Activated CD8-positive, alpha-beta memory T cell treated with anti-CD3 and anti-CD28 coated beads, Interleukin-2, amount 50 U/mL, for 4 hours (primary cell): ENCODE results near the gene DNAH10.
"Not testable (repeated sequence)": the region's sequence is repeated elsewhere in the genome, so short reads cannot be mapped to it uniquely, and the experiment has no call there.

Source experiments
- DNase-seq: peaks from one replicate; pipeline ENCODE4 v3.0.0-alpha.2; 2020

DNAH10 gene

DNA sequence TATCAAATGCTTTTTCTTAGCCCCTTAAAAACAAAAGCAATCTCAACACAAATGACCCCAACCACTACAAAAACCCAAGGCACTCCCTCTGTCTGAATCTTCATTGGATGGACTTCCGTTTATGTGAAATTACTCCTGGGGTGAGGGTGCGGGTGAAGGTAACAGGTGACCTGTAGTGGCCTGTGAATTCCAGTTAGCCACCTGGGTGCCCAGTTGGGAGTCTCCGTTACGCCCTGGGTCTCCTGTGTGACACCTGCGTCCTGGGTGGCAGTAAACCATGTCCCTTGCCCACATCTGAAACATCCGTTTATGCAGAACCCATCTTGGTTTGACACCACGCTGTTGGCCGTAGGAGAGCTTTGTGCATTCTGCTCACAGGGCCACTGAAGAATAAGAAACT, 148.0 kb downstream of the DNAH10 start:
- DNase-seq, result no peak

DNA sequence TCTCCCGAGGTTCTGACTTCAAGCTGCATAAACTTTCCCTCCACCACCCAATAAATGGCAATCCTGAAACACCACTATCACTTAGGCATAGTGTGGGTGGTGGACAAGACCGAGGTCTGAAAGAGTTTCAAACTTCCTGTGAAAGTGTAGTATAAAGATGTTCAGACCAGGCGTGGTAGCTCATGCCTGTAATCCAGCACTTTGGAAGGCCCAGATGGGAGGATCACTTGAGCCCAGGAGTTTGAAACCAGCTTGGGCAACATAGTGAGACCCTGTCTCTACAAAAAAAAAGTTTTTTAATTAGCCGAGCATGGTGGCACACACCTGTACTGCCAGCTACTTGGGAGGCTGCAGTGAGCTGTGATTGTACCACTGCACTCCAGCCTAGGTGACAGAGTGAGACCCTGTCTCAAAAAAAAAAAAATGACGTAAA, 148.7 kb downstream of the DNAH10 start:
- no peak for DNase-seq

DNA sequence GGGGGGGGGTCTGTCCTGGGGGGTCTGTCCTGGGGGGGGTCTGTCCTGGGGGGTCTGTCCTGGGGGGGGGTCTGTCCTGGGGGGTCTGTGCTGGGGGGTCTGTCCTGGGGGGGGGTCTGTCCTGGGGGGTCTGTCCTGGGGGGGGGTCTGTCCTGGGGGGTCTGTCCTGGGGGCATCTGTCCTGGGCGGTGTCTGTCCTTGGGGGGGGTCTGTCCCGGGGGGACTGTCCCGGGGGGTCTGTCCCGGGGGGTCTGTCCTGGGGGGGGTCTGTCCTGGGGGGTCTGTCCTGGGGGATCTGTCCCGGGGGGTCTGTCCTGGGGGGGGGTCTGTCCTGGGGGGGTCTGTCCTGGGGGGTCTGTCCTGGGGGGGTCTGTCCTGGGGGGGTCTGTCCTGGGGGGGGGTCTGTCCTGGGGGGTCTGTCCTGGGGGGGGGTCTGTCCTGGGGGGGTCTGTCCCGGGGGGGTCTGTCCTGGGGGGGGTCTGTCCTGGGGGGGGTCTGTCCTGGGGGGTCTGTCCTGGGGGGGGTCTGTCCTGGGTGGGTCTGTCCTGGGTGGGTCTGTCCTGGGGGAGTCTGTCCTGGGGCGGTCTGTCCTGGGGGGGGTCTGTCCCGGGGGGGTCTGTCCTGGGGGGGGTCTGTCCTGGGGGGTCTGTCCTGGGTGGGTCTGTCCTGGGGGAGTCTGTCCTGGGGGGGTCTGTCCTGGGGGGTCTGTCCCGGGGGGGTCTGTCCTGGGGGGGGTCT, 149.7 kb downstream of the DNAH10 start:
- DNase-seq, result not testable (repeated sequence)

DNA sequence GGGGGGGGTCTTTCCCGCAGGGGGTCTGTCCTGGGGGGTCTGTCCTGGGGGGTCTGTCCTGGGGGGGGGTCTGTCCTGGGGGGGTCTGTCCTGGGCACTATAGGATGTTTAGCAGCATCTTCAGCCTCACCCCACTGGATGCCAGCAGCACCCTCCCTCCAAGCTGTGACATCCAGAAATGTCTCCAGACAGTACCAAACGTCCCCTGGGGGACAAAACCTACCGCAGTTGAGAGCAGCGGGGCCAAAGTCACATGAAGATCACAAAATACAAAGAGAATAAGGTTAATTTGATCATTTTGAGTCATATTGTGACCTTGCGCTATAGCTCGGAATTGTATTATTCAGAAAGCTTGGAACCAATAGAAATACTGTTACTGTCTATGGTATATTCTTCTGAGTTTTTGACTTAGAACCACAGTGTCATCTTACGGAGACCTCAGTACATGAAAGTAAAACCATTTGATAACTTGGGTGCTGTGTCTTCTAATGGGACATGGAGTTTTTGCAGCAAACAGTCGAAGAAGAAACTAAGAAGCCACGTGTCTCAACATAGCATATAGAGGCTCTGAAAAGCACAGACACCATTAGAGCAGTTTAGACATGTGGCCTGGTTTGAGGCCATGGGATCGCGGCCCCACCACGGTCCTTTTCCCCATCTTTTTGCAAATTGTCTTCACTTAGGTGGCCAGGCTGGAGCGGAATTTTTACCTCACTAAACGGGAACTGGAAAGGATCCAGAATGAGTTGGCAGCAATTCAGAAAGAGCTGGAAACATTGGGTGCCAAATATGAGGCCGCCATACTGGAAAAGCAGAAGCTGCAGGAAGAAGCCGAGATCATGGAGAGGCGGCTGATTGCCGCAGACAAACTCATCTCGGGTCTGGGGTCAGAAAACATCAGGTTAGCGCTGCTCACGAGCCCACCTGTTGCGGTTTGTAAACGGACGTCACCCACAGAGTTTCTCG, 150.6 kb downstream of the DNAH10 start:
- DNase-seq, result no peak

DNA sequence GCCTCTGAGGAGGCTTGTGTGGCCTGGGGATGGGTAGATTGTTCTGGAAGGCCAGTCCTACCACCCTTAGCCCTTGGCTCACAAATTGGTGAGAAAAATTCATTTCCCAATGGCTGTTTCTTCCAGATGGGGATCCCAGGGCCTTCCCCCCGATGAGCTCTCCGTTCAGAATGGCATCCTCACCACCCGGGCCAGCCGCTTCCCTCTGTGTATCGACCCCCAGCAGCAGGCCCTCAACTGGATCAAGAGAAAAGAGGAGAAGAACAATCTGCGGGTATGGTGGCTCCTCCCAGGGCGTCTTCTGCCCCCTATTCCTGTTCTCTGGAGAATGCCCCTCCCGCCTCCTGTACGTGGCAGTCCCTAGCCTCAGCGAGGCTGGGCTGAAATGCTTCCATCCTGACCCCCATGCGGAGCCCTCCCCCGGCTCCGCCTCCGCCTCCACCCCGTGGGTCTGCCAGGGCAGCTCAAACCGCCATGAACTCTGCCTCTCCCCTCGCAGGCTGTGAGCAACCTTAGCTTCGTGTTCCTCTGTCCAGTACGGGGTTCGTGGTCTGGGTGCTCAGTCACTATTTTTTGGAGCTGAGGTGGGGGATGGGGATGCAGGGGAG, 152.7 kb downstream of the DNAH10 start:
- no peak for DNase-seq

DNA sequence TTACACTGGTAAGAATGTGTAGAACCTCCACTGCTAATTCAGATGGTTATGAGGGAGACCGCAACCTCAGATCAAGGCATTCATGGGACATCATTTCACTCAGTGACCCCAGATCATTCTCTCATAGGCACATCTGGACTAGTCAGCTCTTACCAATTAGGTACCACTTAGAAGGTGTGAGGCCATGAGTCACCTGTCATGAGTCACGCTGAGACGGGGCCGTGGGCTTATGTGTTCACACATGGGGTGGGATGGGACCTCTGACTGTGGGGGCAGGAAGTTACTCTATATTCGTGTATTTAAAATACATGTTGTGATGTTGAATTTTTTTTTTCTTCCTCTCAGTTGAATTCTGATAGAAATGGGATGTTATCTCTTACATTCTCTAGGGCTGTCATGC, 154.6 kb downstream of the DNAH10 start:
- DNase-seq, result peak; percentile 70

DNA sequence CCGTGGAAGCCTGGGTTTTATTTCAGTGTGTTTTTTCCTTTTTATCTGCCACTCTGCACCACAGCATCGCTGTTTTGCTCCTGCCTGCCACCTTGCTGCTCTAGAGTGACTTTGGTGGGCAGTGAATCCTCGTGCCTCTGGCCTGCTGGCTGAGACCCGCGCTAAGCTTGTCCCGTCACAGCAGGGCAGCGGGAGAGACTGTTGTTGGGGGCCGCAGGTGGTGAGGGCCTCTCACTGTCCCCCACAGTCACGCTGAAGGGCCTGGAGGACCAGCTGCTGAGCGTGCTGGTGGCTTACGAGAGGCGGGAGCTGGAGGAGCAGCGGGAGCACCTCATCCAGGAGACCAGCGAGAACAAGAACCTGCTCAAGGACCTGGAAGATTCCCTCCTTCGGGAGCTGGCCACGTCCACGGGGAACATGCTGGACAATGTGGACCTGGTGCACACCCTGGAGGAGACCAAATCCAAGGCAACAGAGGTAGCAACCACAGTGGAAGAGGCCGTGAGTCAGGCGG, 155.3 kb downstream of the DNAH10 start:
- no peak for DNase-seq

DNA sequence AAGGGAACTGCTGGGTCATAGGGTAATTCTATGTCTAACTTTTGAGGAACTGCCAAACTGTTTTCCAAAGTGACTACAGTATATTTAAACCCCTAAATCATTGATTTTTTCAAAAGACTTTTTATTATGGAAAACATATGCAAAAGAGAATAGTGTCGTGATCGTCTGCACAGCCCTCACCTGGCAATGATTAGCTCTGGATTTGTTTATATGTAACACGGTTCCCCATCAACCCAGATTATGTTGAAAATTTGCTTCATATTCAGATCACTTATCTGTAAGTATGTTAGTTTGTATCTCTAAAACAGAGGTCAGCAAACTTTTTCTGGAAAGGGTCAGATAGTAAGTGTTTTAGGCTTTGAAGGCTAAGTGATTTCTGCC, 157.9 kb downstream of the DNAH10 start:
- no peak for DNase-seq

DNA sequence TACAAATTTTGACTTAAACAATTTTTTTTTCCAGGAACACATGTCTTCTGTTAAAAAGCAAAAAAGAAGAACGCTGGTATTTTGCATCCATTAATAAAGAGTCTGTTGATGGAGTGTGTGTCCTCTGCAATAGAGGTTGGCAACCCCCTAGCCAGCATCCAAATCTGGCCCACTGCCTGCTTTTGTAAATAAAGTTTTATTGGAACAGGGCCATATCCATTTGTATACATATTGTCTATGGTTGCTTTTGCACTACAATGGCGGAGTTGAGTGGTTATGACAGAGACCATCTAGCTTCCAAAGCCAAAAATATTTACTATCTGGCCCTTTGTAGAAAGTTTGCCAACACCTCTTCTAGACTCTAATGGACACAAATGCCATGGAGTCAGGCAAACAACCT, 160.9 kb downstream of the DNAH10 start:
- no peak for DNase-seq

DNA sequence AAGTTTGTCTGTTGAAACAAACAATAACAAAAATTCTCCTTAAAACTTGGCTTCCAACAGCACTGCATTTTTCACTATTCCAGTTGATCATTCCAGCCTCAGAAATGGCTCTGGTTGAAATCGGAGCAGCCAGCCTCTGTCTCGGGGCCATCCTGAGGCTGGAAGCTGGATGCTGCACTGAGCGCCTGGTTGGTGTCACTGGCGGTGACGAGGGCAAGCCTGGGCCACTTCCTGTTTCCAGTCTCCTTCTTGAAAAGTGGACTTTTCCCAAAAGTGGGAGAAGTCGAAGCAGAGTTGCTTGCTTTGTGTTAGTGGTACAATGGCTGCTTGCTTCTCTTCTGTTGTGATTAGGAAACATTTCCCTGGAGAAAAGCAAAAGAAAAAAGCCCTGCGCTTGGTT, 161.8 kb downstream of the DNAH10 start:
- no peak for DNase-seq

DNA sequence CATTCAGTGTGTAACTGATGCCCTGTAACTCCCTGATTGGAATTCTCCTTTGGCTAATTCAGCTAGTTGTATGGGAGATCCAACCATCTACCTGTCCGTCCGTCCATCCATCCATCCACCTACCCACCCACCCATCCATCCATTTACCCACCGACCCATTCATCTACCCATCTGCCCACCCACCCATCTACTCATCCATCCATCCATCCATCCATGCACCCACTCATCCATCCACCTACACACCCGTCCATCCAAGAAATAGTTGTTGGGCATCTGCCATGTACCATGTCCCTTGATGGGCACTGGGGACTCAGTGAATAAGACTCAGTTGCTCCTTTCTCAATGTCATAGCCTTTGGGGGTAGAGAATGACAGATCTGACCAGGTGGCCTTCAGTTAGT, 162.4 kb downstream of the DNAH10 start:
- no peak for DNase-seq

DNA sequence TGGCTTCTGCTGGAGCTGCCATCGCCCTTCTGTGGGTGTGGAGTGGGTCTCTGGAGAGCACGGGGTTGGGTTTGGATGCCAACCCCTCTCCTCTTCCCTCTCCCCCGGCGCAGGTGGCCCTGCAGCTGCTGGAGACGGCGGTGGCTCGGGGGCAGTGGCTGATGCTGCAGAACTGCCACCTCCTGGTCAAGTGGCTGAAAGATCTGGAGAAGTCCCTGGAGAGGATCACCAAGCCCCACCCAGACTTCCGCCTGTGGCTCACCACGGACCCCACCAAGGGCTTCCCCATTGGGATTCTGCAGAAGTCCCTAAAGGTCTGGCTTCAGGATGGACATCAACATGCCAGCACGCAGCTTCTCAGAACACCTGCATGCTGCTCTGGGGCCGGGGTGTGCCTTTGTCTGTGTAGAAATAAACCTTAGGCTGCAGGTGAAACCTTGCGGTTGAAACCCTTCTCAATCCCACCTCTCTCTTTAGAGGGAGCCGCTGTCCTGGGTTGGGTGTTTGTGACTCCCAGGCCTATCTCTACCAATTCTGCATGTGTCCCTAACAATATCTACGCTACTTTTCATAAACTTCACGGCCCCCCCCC, 166.3 kb downstream of the DNAH10 start:
- DNase-seq, result no peak

DNA sequence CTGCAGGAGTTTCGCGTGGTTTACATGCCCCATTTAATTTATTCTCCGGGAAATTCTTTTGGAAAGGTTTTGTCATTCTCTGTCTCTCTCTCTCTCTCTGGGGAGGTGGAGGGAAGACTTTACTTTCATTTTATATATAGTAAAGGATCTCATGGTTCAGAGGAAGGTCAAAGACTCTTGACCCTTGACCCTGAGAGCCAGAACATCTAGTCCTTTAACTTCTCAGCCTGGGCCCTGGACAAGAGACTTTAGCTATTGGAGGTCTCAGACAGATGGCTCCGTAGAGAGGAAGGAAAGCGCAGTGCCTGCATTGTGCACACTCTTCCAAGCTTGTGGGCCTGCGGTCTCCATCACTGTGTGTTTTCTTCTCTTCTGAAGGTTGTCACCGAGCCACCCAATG, 166.8 kb downstream of the DNAH10 start:
- no peak for DNase-seq

DNA sequence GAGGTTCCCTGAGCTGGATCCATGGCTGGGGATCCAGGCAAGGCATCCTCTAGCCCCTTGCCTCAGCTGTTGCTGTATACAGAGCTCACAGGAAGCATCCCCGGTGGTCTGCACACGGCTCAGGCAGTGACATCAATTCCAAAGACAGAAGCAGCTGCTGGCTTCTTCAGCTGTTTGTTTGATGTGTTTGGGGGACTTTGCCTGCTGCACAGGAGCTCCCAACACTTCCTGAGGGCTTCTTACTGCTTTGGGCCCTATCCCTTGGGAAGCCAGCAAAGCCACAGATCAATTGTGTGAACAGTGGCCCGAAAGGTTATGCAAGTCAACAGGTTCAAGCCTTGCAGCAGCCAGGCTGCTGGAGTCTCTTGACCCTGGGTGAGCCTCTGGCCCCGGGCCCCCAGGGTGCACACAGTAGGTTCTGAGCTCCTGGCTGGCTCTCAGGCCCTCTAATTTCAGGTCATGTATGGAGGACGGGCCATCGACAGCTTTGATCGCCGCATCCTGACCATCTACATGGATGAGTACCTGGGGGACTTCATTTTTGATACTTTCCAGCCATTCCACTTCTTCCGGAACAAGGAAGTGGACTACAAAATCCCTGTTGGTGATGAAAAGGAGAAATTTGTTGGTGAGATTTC, 168.0 kb downstream of the DNAH10 start:
- DNase-seq, result no peak

DNA sequence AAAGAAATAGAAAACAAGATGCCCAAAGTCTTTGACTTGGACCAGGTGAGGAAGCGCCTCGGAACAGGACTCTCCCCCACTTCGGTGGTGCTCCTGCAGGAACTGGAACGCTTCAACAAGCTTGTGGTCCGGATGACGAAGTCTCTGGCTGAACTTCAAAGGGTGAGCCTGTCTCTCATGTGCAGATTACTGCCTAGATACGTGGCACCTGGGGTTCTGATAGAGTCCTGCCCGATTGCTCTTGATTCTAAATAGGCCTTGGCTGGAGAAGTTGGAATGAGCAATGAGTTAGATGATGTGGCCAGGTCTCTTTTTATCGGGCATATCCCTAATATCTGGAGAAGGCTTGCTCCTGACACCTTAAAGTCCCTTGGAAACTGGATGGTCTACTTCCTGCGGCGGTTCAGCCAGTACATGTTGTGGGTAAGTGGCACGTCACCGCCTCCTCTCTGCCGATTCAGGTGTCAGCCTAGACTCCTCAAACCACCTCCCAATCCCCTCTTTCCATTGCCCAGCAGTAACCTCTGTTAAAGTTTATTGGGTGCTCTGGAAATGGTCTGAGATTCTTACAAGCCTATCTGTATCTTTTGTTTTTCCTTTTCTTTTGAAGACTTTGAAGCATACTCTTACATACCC, 169.7 kb downstream of the DNAH10 start:
- DNase-seq, result peak; percentile 48

DNA sequence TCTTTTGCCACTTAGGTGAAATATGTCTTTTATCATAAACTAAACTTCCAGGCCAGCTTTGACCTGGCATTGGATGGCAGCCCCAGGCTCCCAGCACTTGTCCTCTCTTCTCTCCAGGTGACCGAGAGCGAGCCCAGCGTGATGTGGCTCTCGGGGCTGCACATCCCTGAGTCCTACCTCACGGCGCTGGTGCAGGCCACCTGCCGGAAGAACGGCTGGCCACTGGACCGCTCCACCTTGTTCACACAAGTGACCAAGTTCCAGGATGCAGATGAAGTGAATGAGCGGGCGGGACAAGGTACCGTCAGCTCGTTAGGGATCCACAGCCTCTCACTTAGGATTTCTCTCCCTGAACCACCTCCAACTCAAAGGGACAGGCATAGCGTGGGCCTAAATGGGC, 171.1 kb downstream of the DNAH10 start:
- DNase-seq, result no peak

DNA sequence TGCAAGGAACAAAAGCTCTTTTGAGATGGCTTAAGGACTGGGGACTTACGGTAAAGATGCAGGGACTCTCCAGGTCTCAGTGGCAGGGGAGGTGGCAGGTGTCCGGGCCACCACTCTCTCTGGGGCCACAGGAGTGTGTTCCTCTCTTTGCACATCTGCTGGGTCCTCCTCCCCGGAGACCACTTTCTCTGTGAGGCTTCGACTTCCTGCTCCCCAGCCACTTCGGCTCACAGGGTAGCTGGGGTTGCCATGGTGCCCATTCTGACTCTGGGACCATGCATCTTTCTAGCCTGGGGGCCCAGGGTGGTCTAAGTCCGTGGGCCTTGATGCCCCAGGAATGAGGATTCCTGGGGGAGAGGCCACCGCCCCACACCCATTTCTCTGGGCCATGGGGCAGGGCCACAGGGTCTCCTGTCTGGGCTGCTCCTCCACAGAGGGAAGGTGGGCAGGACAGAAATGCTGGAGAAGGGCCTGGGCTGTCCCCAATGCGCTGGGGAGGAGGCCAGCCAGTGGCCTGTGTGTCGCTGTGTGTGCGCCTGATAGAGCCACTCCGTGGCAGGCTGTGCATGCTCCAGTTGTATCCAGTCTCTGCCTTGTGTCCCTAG, 172.0 kb downstream of the DNAH10 start:
- no peak for DNase-seq

DNA sequence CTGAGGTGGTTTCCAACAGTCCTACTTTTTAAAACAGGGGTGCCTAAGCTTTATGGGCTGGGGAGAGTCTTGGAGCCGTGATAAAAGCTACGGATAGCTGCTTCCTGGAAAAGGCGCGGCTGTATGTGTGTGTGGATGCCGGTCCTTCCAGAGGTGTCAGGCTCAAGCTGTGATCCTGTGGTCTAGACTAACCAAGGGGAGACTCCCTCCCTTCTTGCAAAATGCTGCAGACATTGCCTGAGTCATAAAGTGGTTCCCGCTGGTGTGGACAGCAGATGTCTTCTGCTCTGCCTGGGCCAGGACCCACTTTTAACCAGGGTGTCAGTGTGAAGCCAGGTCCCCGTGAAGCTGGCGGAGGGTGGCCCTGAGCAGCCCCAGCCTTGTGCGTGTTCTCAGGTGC, 172.7 kb downstream of the DNAH10 start:
- no peak for DNase-seq

DNA sequence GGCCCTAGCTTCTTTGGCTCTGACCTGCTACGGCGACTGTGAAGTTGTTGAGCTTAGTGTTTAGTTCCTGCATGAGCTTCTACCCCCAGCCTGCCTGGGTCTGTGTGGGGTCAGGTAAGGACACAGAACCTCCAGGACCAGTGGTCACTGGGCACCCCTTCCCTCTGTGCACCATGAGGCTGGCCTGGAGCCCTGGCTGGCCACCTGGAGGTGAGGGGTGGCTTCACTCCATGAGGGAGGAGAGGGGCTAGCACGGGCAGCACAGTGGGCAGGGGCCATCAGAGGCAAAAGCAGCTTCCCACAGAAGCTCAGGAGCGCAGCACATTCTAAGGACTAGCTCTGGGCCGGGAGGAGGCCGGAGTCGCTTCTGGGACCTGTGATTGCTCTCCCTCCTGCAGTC, 173.9 kb downstream of the DNAH10 start:
- no peak for DNase-seq

DNA sequence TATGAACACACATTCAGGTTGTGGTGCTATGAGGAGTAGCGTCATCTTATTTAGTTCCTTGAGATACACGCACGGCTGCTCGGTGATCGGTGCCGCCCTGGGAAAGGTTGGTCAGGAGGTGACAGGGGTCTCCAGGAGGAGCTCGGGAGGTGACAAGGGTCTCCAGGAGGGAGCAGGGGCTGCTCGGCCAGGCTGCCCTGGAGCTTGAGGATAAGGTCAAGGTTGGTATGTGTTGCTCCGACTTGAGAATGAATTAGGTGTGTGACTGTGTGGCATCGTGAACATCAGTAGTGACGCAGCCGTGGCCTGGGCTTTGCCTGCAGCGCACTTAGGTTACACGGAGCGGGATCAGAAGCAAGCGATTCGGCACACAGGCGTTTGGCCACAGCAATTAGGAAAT, 174.4 kb downstream of the DNAH10 start:
- DNase-seq, result no peak

DNA sequence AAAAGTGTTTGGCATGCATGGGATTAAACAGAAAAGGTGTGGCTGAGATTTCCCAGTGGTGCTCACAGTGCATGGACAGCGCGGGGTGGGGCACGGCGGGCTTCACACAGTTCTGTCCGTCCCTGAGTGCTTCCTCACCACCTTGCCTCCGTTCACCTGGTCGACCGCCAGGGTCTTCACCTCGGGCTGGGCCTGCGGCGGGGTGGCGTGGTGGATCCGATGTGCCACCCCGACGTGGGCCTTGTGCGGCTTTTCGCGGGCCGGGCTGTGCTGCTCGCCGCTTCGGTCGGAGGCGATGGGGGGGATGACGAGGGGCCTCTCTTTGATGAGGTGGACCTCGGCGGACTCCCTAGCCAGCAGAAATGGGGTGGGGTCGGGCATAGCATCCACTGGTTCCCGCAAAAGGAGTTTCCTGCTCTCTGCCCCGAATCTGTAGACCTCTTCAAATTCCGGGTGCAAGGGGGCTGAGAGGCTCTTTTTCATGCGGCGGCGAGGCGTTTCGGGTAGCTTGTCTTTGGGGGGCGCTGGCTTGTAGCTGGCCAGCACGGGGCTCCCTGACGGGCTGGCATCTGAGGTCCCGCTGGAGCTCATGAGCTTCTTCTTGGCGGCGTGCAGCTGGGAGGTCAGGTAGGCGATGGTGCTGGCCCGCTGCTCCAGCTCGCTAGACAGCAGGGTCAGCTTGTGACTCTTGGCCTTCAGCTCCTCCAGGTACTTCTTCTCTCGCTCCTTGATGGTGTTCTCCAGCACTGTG, 175.0 kb downstream of the DNAH10 start:
- DNase-seq, result no peak
